Astrocyte (in vitro differentiated cells and primary cell): ENCODE results near the gene MTF1.

Source experiments
- EZH2 ChIP-seq: IDR thresholded peaks from 2 replicates; pipeline ENCODE4 v1.6.1; 2012; ENCODE audit warnings: mild to moderate bottlenecking, low read length, inconsistent platforms; ENCODE audit not compliant: insufficient read depth
- TF ChIP-seq, protein P1 (sequence below): IDR thresholded peaks from 2 replicates; pipeline ENCODE4 v1.5.1; 2011; ENCODE audit warnings: low read depth, mild to moderate bottlenecking, inconsistent platforms, low read length, moderate library complexity; ENCODE audit not compliant: insufficient read depth

GRCh38 chr1:37850352-37850955 lies 8.9 kb downstream of the MTF1 start:
- TF ChIP-seq, protein P1, sequence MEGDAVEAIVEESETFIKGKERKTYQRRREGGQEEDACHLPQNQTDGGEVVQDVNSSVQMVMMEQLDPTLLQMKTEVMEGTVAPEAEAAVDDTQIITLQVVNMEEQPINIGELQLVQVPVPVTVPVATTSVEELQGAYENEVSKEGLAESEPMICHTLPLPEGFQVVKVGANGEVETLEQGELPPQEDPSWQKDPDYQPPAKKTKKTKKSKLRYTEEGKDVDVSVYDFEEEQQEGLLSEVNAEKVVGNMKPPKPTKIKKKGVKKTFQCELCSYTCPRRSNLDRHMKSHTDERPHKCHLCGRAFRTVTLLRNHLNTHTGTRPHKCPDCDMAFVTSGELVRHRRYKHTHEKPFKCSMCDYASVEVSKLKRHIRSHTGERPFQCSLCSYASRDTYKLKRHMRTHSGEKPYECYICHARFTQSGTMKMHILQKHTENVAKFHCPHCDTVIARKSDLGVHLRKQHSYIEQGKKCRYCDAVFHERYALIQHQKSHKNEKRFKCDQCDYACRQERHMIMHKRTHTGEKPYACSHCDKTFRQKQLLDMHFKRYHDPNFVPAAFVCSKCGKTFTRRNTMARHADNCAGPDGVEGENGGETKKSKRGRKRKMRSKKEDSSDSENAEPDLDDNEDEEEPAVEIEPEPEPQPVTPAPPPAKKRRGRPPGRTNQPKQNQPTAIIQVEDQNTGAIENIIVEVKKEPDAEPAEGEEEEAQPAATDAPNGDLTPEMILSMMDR = no peak
- TF ChIP-seq EZH2 = no peak
